ENCODE results near the gene FMNL2.

Gene FMNL2

GRCh38 chr2:152436148-152436547 lies 101.2 kb downstream of the FMNL2 start:
- TF ChIP-seq CTCF (IDR thresholded peaks at IDR 0.05; ENCODE audit: low read length, missing control alignments) = no peak

GRCh38 chr2:152437276-152438108 lies 102.5 kb downstream of the FMNL2 start:
- H3K4me3 ChIP-seq (replicated peaks; ENCODE audit: low read depth, low read length) = no peak overlapping the region
- no peak for TF ChIP-seq CTCF (IDR thresholded peaks at IDR 0.05; ENCODE audit: low read length, missing control alignments)
- DNase-seq (ENCODE audit: low read depth) = no peak

More at GRCh38 chr2:152436148-152436547, 101.2 kb downstream of the FMNL2 start:
- no peak overlapping the region for H3K4me3 ChIP-seq (replicated peaks; ENCODE audit: low read depth, low read length)
- no peak for DNase-seq (ENCODE audit: low read depth)

- no peak for TF ChIP-seq CTCF (IDR thresholded peaks at IDR 0.05; ENCODE audit: low read length, missing control alignments)
- DNase-seq (ENCODE audit: low read depth) = no peak
- H3K4me3 ChIP-seq (replicated peaks; ENCODE audit: low read depth, low read length) = no peak overlapping the region
Observed at GRCh38 chr2:152440049-152440448, 105.1 kb downstream of the FMNL2 start.

GRCh38 chr2:152440460-152440859 lies 105.5 kb downstream of the FMNL2 start:
- no peak overlapping the region for H3K4me3 ChIP-seq (replicated peaks; ENCODE audit: low read depth, low read length)
- TF ChIP-seq CTCF (IDR thresholded peaks at IDR 0.05; ENCODE audit: low read length, missing control alignments) = no peak
- no peak for DNase-seq (ENCODE audit: low read depth)

- DNase-seq (ENCODE audit: low read depth) = no peak
- no peak overlapping the region for H3K4me3 ChIP-seq (replicated peaks; ENCODE audit: low read depth, low read length)
- no peak for TF ChIP-seq CTCF (IDR thresholded peaks at IDR 0.05; ENCODE audit: low read length, missing control alignments)
Observed at GRCh38 chr2:152441961-152442360, 107.0 kb downstream of the FMNL2 start.

GRCh38 chr2:152443771-152444170 lies 108.8 kb downstream of the FMNL2 start:
- no peak overlapping the region for H3K4me3 ChIP-seq (replicated peaks; ENCODE audit: low read depth, low read length)
- no peak for TF ChIP-seq CTCF (IDR thresholded peaks at IDR 0.05; ENCODE audit: low read length, missing control alignments)
- no peak for DNase-seq (ENCODE audit: low read depth)

- no peak for TF ChIP-seq CTCF (IDR thresholded peaks at IDR 0.05; ENCODE audit: low read length, missing control alignments)
- no peak overlapping the region for H3K4me3 ChIP-seq (replicated peaks; ENCODE audit: low read depth, low read length)
- no peak for DNase-seq (ENCODE audit: low read depth)
Observed at GRCh38 chr2:152444448-152444847, 109.5 kb downstream of the FMNL2 start.

Measured in fibroblast of pulmonary artery (primary cell).